OCI-M2 (cell line): ENCODE data around the gene NUP214.
"Not testable (repeated sequence)": the region's sequence is repeated elsewhere in the genome, so short reads cannot be mapped to it uniquely, and the experiment has no call there.

Experiments
- DNase-seq: peaks from one replicate; lab custom pipeline; 2025; ENCODE audit not compliant: unreplicated experiment; lab: John Stamatoyannopoulos, UW

Gene NUP214

GRCh38 chr9:131158673-131159072 lies 33.3 kb downstream of the NUP214 start:
- not testable (repeated sequence) for DNase-seq

GRCh38 chr9:131160416-131161112 lies 35.2 kb downstream of the NUP214 start:
- no peak for DNase-seq

DNA sequence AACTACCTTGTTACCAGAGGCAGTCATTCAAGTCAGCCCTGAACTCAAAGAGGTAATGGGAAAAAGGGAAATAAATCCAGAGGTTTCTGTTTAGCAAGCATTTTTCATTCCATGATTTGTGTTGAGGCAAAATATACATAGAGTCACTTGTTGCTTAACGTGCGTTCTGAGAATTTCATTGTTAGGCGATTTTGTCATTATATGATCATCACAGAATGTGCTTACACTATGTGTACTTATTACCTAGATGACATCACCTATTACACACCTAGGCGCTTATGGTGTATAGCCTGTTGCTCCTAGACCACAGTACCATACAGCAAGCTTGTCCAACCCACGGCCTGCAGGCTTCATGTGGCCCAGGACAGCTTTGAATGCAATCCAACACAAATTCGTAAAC lies 36.2 kb downstream of the NUP214 start:
- no peak for DNase-seq

DNA sequence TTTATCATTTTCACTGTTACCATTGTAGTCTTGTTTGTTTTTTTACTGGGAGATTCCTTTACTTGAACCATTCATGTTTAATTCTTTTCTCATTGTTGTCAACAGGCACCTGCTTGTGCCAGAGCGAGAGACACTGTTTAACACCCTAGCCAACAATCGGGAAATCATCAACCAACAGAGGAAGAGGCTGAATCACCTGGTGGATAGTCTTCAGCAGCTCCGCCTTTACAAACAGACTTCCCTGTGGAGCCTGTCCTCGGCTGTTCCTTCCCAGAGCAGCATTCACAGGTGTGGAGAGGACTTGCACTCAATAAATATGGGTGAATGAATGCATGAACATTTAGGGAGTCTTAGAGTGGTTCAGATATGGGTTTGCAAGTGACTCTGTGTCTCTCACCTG lies 37.5 kb downstream of the NUP214 start:
- DNase-seq = no peak

DNA sequence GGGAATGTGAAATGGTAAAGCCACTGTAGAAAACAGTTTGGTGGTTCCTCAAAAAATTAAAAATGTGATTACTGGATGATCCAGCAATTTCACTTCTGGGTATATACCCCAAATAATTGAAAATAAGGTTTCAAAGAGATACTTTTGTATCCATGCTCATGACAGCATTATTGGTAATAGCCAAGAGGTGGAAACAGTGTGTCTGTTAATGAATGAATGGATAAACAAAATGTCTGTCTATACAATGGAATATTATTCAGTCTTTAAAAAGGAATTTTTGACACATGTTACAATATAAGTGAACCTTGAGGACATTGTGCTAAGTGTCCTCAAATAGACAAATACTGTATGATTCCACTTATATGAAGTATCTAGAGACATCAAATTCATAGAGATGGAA lies 40.1 kb downstream of the NUP214 start:
- no peak for DNase-seq

DNA sequence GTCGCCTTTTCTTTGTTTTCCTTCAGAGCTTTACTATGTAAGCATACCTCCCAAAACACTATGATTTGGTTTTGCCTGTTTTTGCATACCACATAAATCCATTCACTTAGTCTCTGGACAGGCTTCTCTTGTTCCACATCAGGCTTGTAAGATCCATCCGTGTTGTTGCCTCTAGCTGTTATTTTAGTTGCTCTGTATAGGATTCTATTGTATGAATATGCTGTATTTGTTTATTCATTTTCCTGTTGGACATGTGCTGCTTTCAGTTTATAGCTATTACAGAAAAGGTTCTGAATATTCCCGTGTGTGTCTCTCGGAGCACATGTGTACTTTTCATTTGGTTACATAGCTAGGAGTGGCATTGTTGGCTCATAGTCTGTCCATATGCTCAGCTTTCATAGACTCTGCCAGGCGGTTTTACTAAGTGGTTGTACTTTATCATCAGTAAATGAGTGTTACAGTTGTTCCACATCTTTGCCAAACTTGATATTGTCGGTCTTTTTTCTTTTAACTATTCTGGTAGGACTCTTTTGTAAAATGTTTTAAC lies 41.8 kb downstream of the NUP214 start:
- DNase-seq = no peak

DNA sequence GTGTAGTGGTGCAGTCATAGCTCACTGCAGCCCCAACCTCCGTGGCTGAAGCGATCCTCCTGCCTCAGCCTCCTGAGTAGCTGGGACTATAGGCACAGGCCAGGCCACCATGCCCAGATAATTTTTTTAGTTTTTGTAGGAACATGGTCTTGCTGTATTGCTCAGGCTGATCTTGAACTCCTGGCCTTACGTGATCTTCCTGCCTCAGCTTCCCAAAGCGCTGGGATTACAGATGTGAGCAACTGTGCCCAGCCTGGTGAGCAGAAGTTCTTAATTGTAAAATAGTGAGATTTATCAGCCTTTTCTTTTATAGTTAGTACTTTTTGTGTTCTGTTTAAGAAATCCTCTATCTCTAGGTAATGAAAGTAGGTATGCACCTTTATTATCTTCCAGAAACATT lies 42.5 kb downstream of the NUP214 start:
- DNase-seq = no peak

DNA sequence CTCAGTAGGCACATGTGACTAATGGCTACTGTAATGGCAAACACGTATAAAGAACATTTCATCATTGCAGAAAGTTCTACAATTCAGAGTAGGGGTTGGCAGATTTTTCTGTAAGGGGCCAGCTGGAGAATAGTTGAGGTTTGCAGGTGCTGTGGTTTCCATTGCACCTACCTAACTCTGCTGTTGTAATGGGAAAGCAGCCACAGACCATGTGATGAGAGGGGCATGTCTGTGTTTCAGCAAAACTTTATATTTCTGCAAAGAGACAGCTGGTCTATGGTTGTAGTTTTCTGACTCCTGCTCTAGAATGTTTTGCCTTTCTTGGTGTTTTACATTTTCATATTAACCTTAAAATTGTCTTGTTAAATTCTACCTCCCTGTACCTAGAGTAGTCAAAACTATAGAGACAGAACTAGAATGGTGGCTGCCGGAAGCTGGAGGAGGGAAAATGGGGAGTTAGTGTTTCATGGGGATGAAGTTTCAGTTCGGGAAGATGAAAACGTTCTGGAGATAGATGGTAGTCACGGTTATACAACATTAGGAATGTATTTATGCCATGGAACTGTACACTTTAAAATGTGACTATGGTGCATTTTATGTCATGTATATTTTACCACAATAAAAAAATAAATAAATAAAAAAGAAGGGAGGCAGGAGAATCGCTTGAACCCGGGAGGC lies 44.3 kb downstream of the NUP214 start:
- DNase-seq = no peak

- DNase-seq = no peak
Observed at GRCh38 chr9:131173995-131174394, 48.6 kb downstream of the NUP214 start.

DNA sequence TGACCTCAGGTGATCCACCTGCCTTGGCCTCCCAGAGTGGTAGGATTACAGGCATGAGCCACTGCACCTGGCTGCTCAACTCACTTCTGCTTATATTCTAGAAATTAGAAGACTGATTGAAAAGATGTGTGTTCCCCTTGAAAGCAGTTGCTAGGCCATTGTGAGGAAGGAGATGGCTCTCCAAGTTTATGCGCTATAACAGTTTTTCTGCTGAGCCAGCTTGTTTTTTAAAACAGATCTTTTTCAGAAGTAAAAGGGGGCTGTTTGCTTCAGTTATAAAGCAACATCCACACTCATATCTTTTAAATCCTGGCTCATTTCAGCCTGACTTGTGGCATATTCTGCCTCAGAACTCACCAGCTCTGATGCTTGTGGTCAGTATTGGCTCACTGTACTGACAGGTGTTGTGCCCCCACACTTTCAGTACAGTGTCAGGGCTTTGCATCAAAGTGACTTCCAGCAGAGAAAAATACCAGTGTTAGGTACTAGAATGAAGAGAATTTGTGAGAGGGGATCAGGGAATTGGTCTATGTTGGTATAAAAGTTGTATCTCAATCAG lies 49.4 kb downstream of the NUP214 start:
- DNase-seq = no peak

GRCh38 chr9:131177898-131178297 lies 52.5 kb downstream of the NUP214 start:
- DNase-seq = no peak

- peak; percentile 83 for DNase-seq
Observed at GRCh38 chr9:131178382-131178781, 53.0 kb downstream of the NUP214 start.

- no peak for DNase-seq
Observed at GRCh38 chr9:131178926-131179325, 53.5 kb downstream of the NUP214 start.

GRCh38 chr9:131179561-131180219 lies 54.3 kb downstream of the NUP214 start:
- DNase-seq = no peak

GRCh38 chr9:131180454-131180853 lies 55.1 kb downstream of the NUP214 start:
- peak; percentile 67 for DNase-seq

- DNase-seq = no peak
Observed at GRCh38 chr9:131181091-131181681, 55.8 kb downstream of the NUP214 start.

DNA sequence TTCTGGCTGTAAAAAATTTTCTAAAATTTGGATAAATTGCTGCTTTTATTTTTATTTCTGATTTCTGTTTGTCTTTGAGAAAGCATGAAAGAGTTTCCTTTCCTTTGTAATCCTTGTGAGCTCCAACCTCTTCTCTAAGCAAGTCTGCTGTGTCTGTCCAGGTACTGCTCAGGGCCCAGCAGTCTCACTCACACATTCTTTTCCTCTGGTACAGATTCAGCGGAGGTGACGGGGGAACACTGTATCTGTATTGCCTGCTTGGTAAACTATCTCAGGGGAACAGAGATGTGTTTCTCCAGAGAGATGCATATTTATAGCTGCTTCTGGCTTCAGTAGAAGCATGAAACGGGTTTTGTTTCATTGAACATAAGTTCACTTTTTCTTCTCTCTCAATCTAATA lies 60.5 kb downstream of the NUP214 start:
- DNase-seq = no peak

DNA sequence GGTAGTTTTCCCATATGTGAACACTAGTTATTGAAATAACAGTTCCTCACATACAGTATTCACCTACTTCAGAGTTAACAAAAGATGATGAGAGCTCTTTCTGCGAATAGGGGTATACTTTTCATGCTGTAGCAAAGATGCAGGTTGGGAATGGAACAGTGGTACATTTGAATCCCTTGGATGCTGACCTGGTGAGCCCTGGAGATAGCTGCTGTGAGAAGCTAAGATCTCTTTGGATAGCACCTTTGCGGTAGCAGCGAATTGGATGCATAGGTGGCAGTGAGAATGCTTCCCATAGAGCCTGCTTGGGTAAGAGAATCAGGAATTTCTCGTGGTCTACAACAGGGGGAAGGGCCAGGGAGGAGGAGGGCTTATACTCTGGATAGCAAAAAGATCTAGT lies 61.2 kb downstream of the NUP214 start:
- no peak for DNase-seq

DNA sequence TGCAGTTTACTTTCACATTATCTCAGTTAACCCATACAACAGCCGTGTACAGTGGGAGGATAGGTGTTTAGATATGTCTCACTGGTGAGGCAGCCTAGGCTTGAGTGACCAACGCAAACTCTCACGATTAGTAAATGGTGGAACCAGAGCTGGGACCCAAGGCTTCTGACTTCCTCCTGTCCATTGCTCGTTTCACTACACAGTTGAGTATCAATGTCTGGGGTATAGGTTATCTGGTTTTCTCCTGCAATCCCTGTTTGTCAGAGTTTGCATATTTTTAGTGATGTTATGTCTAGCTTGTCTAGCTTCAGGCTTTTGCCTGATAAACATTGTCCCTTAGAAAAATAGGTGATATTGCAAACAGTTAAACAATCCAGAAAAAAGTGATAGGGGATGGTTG lies 62.6 kb downstream of the NUP214 start:
- no peak for DNase-seq

GRCh38 chr9:131188976-131189375 lies 63.6 kb downstream of the NUP214 start:
- DNase-seq = no peak

DNA sequence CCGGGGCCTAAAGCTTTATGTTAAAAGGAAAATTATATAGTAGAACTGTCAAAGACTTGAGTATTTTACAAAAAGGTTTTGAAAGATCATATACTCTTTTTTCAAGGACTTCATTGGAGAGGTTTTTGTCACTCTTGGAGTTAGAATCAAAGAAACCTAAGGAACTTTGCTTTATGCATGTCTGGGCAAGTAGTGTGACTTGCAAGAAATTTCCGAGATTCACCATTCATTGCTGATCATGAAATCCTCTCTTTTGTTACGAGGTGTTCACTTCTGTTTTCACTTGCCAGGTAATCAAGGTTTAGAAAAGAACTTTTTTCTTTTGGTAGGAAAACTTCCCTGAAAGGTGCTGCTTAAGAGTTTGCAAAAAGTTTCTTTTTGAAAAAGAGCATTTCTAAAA lies 64.8 kb downstream of the NUP214 start:
- DNase-seq = no peak
